ENCODE measurements around the gene SLIT3. TPM values are rescaled to one million over a fixed set of nuclear protein-coding genes. Genes with fewer than 3 reads are reported as not detected.

SLIT3 gene
- total RNA-seq, 4 donors from 2014 or later = 41.1 to 86.6 (median 62.7) TPM

DNA sequence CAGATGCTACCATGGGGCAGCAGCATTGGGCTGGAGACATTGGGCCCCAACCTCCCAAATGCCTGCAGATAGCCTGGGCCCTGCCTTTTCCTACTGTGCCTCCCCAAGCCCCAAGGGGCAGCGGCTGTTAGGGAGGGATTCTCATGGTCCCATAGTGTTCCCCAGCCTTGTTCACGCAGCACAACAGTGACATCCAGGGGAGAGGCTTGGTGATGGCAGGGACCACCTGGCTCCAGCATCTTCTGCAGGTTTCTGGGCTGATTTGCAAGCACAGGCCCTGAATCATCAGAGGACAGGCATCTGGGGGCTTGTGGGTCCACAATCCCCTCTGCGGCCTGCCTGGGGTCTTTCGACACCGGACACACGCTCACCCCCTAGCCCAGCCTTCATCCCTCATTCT, 354.6 kb downstream of the SLIT3 start:
- Histone ChIP-seq H3K4me3 (no peak overlapping the region), H3K4me1 (peaks cover 0 to 11% (median 5%) of the 10 kb centered on the region in 4 donors), H3K27me3 (no peaks in the 10 kb centered on the region), H3K36me3 (no peaks in the 10 kb centered on the region), H3K9me3 (no peaks in the 10 kb centered on the region), H3K27ac (replicated peaks in 1 of 4) (no peak overlapping the region)
- no peak for TF ChIP-seq EP300 (IDR thresholded peaks at IDR 0.05)
- TF ChIP-seq POLR2AphosphoS5 (IDR thresholded peaks at IDR 0.05) = no peak
- TF ChIP-seq POLR2A (IDR thresholded peaks at IDR 0.05; ENCODE audit: low read depth) = no peak
- TF ChIP-seq, protein P1, sequence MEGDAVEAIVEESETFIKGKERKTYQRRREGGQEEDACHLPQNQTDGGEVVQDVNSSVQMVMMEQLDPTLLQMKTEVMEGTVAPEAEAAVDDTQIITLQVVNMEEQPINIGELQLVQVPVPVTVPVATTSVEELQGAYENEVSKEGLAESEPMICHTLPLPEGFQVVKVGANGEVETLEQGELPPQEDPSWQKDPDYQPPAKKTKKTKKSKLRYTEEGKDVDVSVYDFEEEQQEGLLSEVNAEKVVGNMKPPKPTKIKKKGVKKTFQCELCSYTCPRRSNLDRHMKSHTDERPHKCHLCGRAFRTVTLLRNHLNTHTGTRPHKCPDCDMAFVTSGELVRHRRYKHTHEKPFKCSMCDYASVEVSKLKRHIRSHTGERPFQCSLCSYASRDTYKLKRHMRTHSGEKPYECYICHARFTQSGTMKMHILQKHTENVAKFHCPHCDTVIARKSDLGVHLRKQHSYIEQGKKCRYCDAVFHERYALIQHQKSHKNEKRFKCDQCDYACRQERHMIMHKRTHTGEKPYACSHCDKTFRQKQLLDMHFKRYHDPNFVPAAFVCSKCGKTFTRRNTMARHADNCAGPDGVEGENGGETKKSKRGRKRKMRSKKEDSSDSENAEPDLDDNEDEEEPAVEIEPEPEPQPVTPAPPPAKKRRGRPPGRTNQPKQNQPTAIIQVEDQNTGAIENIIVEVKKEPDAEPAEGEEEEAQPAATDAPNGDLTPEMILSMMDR (IDR thresholded peaks at IDR 0.05) = no peak
- no peak for DNase-seq (ENCODE audit: extremely low spot score)
- WGBS = 94% methylated on average over 5 of the region's 6 CpGs
- intact Hi-C loops (cut with DNase I) = no loop called here

DNA sequence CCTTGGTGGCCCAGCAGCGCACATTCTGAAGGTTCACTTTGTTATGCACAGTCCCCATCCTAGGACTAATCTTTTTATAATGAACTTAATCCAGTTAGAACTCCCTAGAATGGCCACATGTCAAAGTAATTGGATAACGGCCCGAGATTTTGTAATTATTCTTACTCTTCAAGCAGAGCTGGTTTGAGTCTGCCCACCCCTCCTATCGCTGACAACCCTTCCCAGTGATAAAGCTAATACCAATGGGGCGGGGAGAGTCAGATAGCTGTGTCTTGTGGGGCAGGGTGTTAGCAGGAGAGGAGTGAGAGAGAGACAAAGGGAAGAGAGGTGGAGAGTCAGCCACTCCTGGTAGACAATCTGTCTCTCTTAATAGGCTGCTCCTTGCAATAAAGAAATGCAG, 356.9 kb downstream of the SLIT3 start:
- 75% methylated on average over 5 of the region's 5 CpGs for WGBS
- DNase-seq (ENCODE audit: extremely low spot score) = no peak
- Histone ChIP-seq H3K9me3 (no peaks in the 10 kb centered on the region), H3K27ac (replicated peaks in 1 of 4) (no peak overlapping the region), H3K4me1 (peaks cover 0 to 7% (median 4%) of the 10 kb centered on the region in 4 donors), H3K27me3 (no peaks in the 10 kb centered on the region), H3K4me3 (no peak overlapping the region), H3K36me3 (no peaks in the 10 kb centered on the region)
- no peak for TF ChIP-seq EP300 (IDR thresholded peaks at IDR 0.05)
- intact Hi-C loops (cut with DNase I) = no loop called here

DNA sequence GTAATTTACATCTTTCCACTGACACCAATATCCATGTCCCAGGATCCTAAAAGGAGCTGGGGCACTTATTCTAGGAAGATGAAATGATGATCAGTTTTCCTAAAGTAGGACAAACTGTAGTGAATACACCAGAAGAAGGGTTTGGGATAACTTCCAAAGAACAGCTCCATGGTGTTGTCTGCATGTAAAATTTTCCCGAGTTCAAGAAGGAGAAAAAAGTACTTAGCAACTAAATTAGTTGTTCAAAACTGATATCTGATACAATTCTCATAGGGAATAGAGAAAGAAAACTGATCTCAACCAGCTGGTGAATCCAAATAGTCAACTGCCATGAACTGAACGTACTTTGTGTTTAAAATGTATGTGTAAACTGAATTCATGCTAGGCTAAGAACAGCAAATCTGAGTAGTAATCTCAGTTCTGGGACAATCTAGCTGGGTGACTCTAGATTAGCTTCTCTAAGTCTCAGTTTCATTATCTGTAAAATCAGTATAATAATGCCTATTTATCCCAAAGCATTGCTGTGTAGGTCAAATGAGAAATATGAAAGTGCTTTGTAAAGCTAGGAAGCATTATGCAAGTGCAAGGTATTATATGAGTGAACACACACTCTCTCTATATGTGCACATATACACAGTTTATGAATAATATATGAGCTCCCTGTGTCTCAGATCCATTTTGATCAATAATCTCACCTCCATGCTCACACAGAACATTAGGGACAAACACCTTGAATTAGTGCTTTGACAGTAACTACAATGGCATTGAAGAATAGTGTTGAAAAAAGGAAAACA, 357.7 kb downstream of the SLIT3 start:
- 61% methylated on average over 2 of the region's 2 CpGs for WGBS
- no peaks in the 10 kb centered on the region for H3K9me3 ChIP-seq
- no peaks in the 10 kb centered on the region for H3K36me3 ChIP-seq
- H3K27me3 ChIP-seq = no peaks in the 10 kb centered on the region
- TF ChIP-seq EP300 (IDR thresholded peaks at IDR 0.05) (no peak), POLR2AphosphoS5 (IDR thresholded peaks at IDR 0.05) (no peak), POLR2A (IDR thresholded peaks at IDR 0.05; ENCODE audit: low read depth) (no peak)
- TF ChIP-seq, protein P1 (IDR thresholded peaks at IDR 0.05) = no peak
- H3K27ac ChIP-seq (replicated peaks in 1 of 4) = no peak overlapping the region
- no peak overlapping the region for H3K4me3 ChIP-seq
- peaks cover 0 to 7% (median 4%) of the 10 kb centered on the region in 4 donors for H3K4me1 ChIP-seq
- intact Hi-C loops (cut with DNase I) = no loop called here
- no peak for DNase-seq (ENCODE audit: extremely low spot score)

DNA sequence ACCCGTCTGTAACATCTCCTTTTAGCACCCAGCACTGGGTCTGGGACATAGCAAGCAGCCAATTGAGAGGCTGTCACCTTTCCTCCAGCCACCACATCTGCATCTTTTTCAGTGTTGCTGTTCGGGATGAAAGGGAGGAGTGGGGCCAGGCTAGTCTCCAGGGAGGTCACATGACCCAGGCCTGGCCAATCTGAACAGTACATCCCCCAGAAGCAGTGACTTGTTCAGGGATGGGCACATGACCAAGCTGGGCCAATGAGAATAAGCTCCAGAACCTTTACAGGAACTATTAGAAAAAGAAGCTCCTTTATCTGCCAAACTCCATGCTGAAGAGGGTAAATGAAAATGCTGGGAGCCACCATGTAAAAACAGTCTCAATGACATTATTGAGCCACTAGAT, 359.0 kb downstream of the SLIT3 start:
- intact Hi-C loops (cut with DNase I) = no loop called here
- H3K9me3 ChIP-seq = no peaks in the 10 kb centered on the region
- no peak overlapping the region for H3K4me3 ChIP-seq
- TF ChIP-seq POLR2AphosphoS5 (IDR thresholded peaks at IDR 0.05) = no peak
- TF ChIP-seq, protein P1 (IDR thresholded peaks at IDR 0.05) = no peak
- no peak for TF ChIP-seq POLR2A (IDR thresholded peaks at IDR 0.05; ENCODE audit: low read depth)
- no peak for TF ChIP-seq EP300 (IDR thresholded peaks at IDR 0.05)
- H3K36me3 ChIP-seq = no peaks in the 10 kb centered on the region
- no peak overlapping the region for H3K27ac ChIP-seq (replicated peaks in 1 of 4)
- 51% methylated on average over 2 of the region's 2 CpGs for WGBS
- DNase-seq (ENCODE audit: extremely low spot score) = no peak
- H3K4me1 ChIP-seq = no peaks in the 10 kb centered on the region
- no peaks in the 10 kb centered on the region for H3K27me3 ChIP-seq

DNA sequence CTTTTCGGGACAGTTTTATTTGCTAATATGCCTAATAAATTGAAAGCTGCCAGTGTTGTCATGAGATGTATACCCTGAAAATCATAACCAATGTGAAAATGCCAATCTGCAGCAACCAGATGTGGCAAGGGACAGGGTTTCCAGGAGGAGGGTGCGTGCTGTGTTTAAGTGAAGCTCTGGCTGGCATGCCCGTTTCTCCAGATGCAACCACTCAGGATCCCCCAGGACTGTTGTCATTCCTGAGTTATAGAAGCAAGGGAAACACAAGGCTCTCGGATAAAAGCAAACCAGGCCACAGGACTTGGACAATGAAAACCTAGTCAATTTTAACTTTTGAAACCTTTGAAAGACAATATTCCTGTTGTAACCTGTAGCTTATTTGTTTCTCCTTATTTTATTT, 360.2 kb downstream of the SLIT3 start:
- H3K27ac ChIP-seq (replicated peaks in 1 of 4) = no peak overlapping the region
- H3K9me3 ChIP-seq = no peaks in the 10 kb centered on the region
- no peak for DNase-seq (ENCODE audit: extremely low spot score)
- TF ChIP-seq EP300 (IDR thresholded peaks at IDR 0.05) = no peak
- TF ChIP-seq, protein P1 (IDR thresholded peaks at IDR 0.05) = no peak
- TF ChIP-seq POLR2A (IDR thresholded peaks at IDR 0.05; ENCODE audit: low read depth) = no peak
- no peak for TF ChIP-seq POLR2AphosphoS5 (IDR thresholded peaks at IDR 0.05)
- peaks cover 0 to 4% (median 0%) of the 10 kb centered on the region in 4 donors for H3K4me1 ChIP-seq
- H3K27me3 ChIP-seq = no peaks in the 10 kb centered on the region
- H3K36me3 ChIP-seq = no peaks in the 10 kb centered on the region
- intact Hi-C loops (cut with DNase I) = no loop called here
- no peak overlapping the region for H3K4me3 ChIP-seq
- WGBS = 80% methylated on average over 4 of the region's 4 CpGs

Data from esophagus muscularis mucosa (tissue), 4 donors.